ENCODE measurements around the gene DNAJB6.
A peak's percentile ranks its signal among the peaks of the same experiment; 100 is the strongest.

The DNAJB6 gene

DNA sequence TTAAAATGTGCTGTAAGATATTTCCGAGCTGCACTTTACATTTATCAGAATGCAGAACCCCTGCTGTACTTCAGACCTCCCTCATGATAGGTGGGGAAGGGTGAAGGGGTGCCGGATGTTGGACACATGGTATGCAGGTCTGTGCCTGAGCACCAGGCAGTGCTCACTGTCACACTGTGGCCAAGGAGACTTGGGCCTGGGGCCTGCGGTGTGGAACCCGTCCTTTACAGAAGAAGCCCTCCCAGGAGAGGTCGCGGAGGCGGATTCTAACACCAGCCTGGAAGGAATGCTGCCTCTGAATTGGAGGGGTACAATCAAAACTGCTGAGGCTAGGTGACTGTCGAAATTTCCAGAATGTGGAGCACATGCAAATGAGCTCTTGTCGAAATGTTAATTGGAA, 34.5 kb downstream of the DNAJB6 start:
- DNase-seq, result no peak

- DNase-seq, result peak; percentile 61 to 69
Measured at GRCh38 chr7:157372300-157373232, 35.8 kb downstream of the DNAJB6 start.

DNA sequence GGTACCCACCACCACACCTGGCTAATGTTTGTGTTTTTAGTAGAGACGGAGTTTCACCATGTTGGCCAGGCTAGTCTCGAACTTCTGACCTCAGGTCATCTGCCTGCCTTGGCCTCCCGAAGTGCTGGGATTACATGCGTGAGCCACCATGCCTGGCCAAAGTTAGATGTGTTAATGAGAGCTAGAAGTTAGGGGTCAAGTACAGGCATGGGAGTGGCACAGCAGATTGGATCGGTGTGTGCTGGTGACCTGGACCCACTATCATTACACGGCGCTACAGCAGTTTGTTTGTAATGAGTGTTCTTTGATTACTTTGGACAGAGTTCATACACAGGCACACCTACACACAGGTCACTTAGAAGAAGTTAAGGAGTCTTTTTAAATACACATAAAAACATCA, 36.7 kb downstream of the DNAJB6 start:
- no peak for DNase-seq

- DNase-seq, result no peak
Measured at GRCh38 chr7:157375410-157375809, 38.6 kb downstream of the DNAJB6 start.

DNA sequence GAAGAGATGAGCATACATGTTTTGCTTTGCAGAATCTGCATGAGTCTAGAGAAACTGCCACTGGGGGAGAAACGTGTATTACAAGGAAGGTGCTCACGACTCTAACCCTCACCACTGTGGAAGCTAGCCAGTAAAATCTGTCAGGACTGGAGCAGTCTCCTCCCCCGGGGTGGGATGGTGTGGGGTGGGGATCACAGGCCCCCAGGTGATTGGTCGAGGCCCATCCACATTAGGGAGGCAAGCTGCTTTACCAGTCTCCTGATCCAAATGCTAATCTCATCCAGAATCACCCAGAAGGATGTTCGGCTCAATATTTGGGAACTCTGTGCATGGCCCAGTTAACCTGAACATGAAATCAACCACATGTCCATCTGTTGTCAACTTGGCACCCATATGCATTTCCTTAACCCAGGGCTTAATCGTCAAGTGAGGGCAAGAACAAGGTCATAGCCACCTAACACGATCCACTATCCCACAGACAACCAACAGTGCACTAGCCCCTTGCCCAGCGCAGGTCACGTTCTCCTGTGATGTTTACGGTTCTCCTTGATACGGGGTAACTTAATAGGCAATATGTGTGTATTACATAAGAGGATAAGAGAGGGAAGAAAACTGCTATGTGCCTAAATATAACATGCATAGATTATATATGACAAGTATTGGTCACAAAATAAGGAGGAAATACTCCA, 40.8 kb downstream of the DNAJB6 start:
- no peak for DNase-seq

GRCh38 chr7:157378390-157378789, 41.6 kb downstream of the DNAJB6 start:
- DNase-seq, result no peak

DNA sequence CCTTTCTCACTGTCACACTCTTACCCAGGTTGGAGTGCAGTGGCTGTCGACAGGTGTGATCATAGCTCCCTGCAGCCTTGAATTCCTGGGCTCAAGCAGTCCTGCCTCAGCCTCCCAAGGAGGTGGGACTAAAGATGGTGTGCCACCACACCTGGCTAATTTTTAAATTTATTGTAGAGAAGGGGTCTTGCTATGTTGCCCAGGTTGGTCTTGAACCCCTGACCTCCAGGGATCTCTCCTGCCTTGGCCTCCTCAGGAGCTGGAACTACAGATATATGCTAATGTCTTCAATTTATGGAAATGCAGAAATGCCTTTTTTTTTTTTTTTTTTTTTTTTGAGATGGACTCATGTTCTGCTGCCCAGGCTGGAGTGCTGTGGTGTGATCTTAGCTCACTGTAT, 42.7 kb downstream of the DNAJB6 start:
- no peak for DNase-seq

DNA sequence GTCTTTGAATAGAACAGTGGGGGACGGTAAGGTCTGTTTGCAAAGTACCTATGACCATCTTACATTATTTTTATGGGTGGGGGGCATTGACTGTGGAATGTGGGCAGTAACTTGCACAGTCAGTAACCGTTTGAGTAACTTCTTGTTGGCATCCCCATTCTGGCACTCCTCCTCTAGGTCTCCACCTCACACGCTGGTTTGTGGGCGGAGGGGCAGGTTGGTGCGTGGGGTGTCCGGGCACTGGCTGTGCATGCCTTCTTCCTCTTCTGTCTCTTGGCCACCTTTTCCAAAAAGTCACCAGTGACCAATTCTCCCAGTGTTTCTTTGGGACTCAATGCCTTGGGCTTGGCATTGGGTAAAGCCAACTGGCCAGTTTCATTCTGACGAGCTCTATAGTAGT, 43.6 kb downstream of the DNAJB6 start:
- no peak for DNase-seq

GRCh38 chr7:157383868-157384267, 47.1 kb downstream of the DNAJB6 start:
- DNase-seq, result no peak

DNA sequence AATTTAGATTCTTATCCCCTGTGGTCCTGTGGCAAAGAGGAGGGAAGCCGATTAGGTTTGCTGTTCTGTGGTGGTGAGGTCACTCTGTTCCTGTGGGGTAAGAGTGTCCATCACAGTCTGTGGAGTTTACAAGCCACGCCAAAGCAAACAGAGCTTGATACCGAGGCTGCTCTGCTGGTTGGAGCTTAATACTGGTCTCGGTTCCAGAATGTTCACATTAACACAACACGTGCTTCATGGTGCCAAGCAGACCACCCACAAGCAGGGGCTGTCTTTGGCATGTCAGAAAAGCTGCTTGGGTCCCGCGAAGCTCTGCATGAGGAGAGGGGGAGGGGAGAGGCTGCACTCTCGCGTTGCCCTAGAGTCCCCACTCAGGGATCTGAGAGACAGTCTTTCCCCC, 47.5 kb downstream of the DNAJB6 start:
- no peak for DNase-seq

- peak; percentile 93 to 96 for DNase-seq
Measured at GRCh38 chr7:157386979-157387800, 50.4 kb downstream of the DNAJB6 start.

- no peak for DNase-seq
Measured at GRCh38 chr7:157388301-157388700, 51.5 kb downstream of the DNAJB6 start.

GRCh38 chr7:157389951-157390730, 53.3 kb downstream of the DNAJB6 start:
- peak; percentile 66 to 76 for DNase-seq

- DNase-seq, result no peak
Measured at GRCh38 chr7:157391036-157391710, 54.4 kb downstream of the DNAJB6 start.

- no peak for DNase-seq
Measured at GRCh38 chr7:157392256-157393037, 55.6 kb downstream of the DNAJB6 start.

GRCh38 chr7:157394246-157395191, 57.7 kb downstream of the DNAJB6 start:
- DNase-seq, result no peak

DNA sequence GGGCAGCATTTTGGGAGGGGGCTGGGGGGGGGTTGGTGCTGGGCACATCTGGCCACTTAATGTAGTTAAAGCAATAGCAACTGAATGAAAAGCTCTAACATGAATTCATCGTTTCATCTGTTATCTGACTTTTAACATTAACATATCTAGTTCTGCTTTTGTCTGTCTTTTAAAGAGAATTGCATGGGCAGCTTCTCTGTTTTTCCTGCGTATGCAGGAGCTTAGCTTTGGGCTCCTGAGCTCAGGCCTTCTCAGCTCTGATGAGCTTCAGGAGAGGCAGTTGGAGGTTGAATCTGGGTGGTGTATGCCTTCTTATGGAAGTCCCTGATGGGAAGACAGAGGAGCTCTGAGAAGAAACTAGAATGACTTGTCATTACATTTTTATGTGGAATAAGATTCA, 58.4 kb downstream of the DNAJB6 start:
- DNase-seq, result no peak

DNA sequence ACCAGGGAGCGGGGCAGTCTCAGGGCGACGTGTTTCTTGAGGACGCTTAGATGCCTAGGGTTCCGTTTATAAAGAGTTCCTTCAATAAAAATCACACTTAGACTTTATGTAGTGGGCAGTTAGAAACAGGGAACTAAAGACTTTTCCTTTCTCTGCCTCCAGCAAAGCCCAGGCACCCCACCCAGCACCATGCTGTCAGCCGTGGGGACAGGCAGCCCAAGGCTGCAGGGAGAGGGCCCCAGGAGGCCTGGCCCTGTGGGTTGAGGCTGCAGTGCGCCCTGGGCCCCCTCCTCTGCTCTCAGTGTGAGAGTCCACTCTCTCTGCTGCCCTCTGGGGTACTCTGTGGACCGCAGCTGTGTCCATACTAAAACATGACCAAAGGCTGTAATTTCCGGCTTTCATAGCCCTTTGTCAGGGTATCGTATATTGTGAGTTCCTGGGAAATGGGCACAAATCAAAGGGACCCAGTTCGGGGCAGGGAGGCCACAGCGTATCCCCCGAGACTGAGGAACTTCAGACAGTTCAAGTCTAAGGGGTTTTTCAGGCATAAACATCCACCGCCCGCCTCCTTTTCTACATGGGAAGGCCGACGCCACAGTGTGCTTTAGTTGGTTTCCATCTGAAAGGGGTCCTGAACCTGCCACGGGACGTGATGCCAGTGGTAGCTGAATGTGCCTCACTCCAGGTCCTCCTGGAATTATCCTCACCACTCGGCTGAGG, 59.7 kb downstream of the DNAJB6 start:
- no peak for DNase-seq
